HG03575 (cell line): ENCODE measurements around the gene PPP1R15B.

Experiments used
- ATAC-seq: cut with Tn5 transposase; IDR thresholded peaks from one replicate; pipeline ENCODE4 v1.9.1; 2021; ENCODE audit not compliant: unreplicated experiment, insufficient number of reproducible peaks, low FRiP score; ENCODE audit errors: extremely low read depth

PPP1R15B gene

DNA sequence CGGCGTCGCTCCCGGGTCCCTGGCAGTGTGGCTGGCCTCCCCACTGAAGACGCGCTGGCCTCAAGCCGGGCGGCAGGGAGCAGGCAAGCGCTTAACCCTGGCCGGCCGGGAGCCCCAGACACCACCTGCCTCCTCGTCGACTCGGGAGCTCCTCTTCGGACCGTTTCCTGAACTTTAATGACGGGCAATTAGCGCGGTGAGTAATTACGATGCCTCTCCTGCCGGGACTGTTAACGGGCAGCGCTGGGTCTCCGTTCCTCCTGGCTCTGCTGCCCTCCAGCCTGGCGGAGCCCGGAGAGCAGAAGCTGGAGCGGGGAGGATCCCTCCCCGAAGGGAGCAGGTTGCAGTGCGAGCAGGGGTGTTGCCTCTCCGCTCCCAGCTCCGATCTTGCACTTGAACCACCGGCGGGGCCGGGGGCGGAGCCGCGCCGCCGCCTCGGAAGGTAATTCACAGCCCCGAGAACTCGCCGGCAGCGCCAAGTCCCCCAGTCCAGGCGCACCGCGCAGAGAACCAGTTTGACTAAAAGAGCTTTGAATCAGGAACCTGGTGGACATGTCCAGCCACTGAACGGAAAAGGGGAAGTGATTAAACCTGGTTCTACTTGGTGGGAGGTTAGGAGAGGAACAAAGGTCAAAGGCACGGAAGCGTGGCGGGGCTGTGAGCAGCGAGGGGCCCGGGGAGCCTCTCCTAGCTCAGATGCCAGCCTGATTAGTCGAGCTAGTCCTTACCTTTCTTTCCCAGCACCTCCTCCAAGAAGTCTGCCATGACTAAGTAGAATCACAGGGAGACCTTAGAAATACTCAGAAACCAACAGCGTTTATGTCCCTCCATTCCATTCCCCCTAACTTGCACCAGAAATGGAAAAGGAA lies 33.6 kb downstream of the PPP1R15B start:
- ATAC-seq: no peak

DNA sequence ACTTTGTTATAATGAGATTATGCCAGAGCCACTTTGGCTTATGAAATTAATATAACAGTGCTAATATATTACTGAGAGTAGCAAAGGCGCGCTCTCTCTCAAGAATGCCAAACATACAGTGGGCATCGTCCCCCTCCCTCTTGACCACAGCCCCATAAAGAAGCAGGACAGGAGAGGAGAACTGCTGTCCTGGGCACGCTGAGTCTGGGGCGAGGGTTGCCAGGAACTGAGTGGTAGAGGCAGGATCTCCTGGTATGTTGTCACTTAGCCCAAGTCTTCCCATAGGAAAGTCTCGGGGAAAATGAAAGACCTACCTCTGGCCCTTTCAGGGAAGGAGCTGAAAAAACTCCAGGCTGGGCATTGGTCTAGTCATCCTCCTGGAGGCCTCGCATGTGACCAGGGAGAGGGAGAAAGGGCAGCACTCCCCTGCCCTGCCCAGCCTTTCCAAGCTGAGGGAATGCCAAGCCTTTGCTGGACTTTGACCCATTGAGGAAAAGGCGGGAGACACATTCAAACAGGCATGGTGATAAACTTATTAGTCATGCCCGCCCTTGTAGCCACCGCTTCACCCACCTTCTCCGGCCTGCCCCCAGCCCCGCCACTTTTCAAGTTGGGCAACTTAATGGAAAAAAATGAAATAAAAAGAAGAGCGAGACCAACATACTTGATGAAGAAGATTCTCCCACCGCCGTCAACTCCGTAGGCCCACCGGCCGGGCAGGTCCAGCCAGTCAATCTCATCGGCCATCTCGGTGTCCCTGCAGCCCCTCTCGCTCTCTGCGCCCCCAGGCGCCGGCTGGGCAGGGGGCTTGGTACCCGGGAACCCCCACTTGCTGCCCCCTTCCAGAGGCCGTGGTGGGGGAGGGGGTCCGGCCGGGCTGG lies 34.5 kb downstream of the PPP1R15B start:
- ATAC-seq: no peak

- no peak for ATAC-seq
Observed at GRCh38 chr1:204376465-204376864, 35.2 kb downstream of the PPP1R15B start.

GRCh38 chr1:204373911-204374310 lies 37.7 kb downstream of the PPP1R15B start:
- no peak for ATAC-seq

DNA sequence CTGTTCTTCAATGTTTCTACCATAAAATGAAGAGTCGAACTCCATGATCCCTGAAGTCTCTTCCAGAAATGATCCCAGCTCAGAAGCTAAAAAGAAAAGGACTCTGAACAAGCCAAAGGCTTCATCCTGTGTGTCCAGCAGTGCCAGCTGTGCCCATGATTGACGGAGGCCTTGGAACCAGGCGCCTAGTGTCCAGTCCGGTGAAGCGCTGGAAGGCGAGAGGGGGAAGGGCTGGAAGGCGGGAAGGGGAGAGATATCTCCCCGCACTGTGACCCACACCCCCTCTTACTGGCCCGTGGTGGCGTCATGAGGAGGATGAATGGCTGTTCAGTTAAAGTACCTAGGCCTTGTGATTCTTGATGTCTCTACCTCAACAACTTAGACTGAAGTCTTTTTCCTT lies 41.4 kb downstream of the PPP1R15B start:
- no peak for ATAC-seq

- no peak for ATAC-seq
Observed at GRCh38 chr1:204368996-204369726, 42.5 kb downstream of the PPP1R15B start.

- no peak for ATAC-seq
Observed at GRCh38 chr1:204367956-204368355, 43.7 kb downstream of the PPP1R15B start.

DNA sequence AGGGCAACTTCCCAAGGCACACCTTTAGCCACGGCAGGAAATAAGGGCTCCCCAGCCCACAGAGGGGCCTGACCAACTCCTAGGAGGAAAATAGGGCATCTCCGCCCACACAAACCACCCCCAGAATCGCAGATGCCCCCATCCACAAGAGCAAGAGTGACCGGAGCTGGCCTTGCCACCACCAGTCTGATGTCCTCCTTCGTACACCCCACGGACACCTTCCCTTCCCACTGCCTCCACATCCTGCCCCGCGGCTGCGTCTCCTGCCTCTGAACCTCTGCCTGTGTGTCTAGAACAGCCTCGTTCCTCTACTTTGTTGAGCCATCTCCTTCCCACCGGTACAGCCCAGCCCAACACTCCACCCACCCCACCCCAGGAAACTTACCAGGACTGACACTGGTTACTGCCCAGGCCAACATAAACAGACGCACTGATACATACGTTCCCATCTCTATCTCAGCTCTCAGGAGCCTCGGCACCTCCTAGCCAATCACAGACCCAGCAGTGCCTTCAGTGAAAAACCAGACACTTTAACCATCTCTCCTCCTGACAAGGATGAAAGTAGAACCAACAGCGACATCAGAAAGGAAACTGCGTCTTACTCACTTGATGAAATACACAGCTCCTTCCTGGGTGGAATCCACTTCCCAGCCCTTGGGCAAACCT lies 44.3 kb downstream of the PPP1R15B start:
- no peak for ATAC-seq

DNA sequence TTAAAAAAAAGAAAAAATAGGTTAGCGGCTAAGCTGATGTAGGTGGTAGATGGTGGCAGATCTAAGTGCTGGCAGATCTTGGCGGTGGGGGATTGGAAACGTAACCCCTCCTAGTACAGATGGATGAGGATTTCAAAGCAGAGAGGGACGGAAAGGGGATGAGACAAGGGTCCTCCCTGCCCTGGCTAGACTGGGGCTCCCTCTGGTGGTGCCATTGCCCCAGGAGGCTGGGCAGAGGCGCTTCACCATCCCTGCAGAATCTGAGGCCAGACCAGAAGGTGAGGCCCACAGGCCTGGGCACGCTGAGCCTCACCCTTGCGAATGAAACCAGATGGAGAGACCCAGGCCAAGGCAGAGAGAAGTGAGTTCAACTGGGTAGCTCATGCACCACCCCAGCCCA lies 44.9 kb downstream of the PPP1R15B start:
- no peak for ATAC-seq

- no peak for ATAC-seq
Observed at GRCh38 chr1:204363335-204364114, 48.1 kb downstream of the PPP1R15B start.

- no peak for ATAC-seq
Observed at GRCh38 chr1:204362984-204363334, 48.7 kb downstream of the PPP1R15B start.

DNA sequence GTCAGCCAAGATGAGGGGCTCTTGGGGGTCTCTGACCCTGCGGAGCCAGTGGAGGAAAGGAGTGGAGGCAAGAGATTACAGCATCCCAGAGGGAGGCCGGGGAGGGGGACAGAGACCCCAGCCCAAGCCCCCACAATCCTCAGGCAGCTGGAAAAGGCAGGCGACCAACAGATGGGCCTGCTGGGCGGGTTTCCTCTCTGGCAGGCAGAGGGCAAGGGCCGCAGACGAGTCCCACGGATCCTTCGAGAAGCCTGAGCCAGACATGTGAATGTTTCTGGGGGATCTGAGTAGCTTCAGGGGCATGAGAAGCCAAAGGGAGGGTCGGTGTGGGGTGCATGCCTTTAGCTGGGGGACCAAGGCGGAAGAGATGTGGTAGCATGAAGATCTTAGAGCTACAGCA lies 49.8 kb downstream of the PPP1R15B start:
- ATAC-seq: no peak

DNA sequence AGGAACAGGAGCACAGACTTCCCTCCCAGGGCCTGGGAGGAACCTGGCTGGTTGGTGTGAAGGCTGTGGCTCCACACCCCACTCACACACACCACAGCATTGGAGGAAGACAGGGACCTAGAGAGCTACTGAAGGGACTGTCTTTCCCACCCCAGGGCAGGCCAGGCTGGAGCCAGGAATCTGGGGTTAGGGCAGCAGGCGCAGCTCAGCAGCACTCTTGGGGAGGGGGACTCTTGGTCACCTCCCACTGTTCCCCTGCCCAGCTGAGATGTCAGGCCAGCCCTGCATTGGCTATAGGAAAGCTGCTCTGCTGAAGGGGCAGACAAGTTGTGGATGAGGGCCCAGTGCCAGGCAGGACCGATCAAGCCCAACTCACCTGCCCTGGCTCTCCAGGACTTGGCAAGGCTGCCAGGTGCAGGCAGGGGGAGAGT lies 50.3 kb downstream of the PPP1R15B start:
- ATAC-seq: no peak

DNA sequence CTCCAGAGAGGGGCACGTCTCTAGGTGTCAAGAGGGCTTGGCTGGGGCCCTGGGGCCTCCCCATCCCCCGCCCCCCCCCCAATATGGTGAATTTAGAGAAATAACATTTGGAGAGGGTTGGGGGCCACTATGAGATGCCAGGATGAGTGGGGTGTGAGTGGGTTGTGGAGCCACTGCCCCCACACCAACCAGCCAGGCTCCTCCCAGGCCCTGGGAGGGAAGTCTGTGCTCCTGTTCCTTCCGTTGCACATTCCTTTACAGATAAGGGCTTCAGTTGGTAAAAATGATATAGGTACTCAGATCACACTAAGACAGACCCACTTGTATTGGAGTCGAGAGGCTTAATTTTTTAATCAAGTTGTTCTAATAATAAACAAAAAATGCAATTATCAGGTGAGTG lies 51.3 kb downstream of the PPP1R15B start:
- no peak for ATAC-seq

GRCh38 chr1:204359474-204360255 lies 52.0 kb downstream of the PPP1R15B start, which contains the start of gene PLEKHA6:
PLEKHA6 (minus strand) TSS chr1:204359929; CDS start chr1:204273727, 86,202 bp downstream.
- ATAC-seq: no peak

DNA sequence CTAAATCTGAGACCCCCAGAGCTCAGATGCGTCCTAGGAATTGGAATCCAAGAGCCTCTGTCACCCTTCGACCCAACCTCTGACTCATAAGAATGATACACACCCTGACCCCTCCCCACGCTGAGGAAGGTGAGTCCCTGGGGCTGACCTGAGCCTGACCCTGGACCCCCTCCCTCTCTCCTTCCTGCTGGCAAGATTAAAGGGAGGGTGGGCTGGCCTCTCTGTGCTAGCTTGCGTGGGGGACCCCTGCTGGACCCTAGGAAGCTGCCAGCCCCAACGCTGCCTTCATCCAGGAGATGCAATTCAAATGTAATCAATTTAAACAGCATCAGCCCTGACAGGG lies 52.5 kb downstream of the PPP1R15B start:
- no peak for ATAC-seq

DNA sequence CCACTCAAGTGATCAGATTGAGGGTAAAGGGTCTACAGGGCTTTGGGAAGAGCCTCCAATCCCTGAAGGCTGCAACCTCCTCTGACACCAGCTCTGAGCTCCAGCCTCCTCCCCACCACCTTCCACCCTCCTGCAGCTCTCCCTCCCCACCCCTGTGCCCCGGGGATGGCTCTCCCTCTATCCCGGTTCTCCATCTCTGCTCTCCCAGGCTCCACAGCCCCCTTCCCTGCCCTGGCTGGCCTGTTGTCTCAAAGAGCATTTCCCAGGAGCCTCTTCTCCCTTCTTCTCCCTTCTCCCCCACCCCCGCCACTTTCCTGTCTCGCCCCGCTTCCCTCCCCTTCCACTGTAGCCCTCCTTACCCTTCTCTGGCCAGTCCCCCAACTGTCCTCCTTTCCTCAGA lies 53.0 kb downstream of the PPP1R15B start:
- no peak for ATAC-seq
